ENCODE results near the gene INSM1.

INSM1 gene

GRCh38 chr20:20412750-20413149 is 44.8 kb downstream of the INSM1 start:
- H3K27ac Mint-ChIP-seq, result no peak overlapping the region
- H3K4me1 Mint-ChIP-seq, result no peaks in the 10 kb centered on the region
- no peaks in the 10 kb centered on the region for H3K27me3 Mint-ChIP-seq
- H3K36me3 Mint-ChIP-seq, result no peaks in the 10 kb centered on the region
- H3K9me3 Mint-ChIP-seq, result no peaks in the 10 kb centered on the region
- H3K4me3 Mint-ChIP-seq, result no peak overlapping the region
- DNase-seq, result no peak
- CTCF ChIA-PET, result no interaction called here

GRCh38 chr20:20413810-20414281 is 45.9 kb downstream of the INSM1 start:
- no peaks in the 10 kb centered on the region for H3K4me1 Mint-ChIP-seq
- H3K36me3 Mint-ChIP-seq, result no peaks in the 10 kb centered on the region
- no peak overlapping the region for H3K4me3 Mint-ChIP-seq
- H3K27ac Mint-ChIP-seq, result no peak overlapping the region
- CTCF ChIA-PET, result no interaction called here
- H3K27me3 Mint-ChIP-seq, result no peaks in the 10 kb centered on the region
- no peaks in the 10 kb centered on the region for H3K9me3 Mint-ChIP-seq
- no peak for DNase-seq

GRCh38 chr20:20414640-20415220 is 46.8 kb downstream of the INSM1 start:
- Mint-ChIP-seq H3K4me1 (no peaks in the 10 kb centered on the region), H3K27me3 (no peaks in the 10 kb centered on the region), H3K4me3 (no peak overlapping the region), H3K9me3 (no peaks in the 10 kb centered on the region), H3K27ac (no peak overlapping the region), H3K36me3 (no peaks in the 10 kb centered on the region)
- DNase-seq, result no peak
- CTCF ChIA-PET, result no interaction called here

- no peak overlapping the region for H3K4me3 Mint-ChIP-seq
- H3K4me1 Mint-ChIP-seq, result no peaks in the 10 kb centered on the region
- H3K27me3 Mint-ChIP-seq, result no peaks in the 10 kb centered on the region
- CTCF ChIA-PET, result no interaction called here
- H3K9me3 Mint-ChIP-seq, result no peaks in the 10 kb centered on the region
- no peak for DNase-seq
- H3K36me3 Mint-ChIP-seq, result no peaks in the 10 kb centered on the region
- H3K27ac Mint-ChIP-seq, result no peak overlapping the region
These were observed 47.4 kb downstream of the INSM1 start for GRCh38 chr20:20415321-20415720.

GRCh38 chr20:20417876-20418676 is 50.2 kb downstream of the INSM1 start:
- CTCF ChIA-PET, result no interaction called here
- Mint-ChIP-seq H3K27me3 (no peaks in the 10 kb centered on the region), H3K4me1 (no peaks in the 10 kb centered on the region), H3K27ac (no peak overlapping the region), H3K4me3 (no peak overlapping the region), H3K9me3 (no peaks in the 10 kb centered on the region), H3K36me3 (no peaks in the 10 kb centered on the region)
- DNase-seq, result no peak
